ENCODE results near the gene XRCC4.

Gene XRCC4

DNA sequence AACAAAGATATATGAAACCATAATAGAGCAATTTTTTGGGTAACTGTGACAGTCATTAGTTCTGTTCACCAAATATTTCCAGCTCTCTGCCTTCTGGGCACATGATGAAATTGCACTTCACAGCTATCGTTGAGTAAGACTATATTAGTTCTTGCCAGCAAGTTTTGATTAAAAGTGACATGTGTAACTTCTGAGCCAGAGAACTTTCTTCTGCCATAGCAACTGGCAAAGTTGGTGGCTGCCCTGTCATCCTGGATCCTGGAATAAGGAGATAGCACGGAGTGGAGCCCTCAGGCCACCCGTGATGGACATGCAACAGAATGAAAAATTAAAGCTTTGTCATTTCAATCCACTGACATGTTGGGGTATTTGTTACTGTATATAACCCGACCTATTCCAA is 199.8 kb downstream of the XRCC4 start:
- DNase-seq (ENCODE audit: low read depth): no peak

DNA sequence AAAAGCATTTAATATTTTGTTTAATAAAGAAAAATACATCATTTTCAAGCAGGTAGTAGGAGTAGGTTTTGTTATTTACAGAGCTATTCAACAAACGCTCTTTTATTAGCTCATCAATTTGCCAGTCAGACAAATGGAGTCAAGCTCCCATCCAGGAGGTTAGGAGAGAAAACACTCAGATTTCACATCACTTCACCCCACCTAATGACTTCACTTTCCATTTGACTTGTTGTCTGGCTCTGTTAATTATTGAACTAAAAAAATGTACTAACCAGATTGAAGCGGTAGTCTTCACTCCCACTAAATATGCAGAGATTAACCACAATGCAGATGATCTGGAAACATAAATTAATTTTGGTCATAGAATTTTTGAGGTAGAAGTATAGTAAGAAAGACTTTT is 200.6 kb downstream of the XRCC4 start:
- DNase-seq (ENCODE audit: low read depth): no peak

DNA sequence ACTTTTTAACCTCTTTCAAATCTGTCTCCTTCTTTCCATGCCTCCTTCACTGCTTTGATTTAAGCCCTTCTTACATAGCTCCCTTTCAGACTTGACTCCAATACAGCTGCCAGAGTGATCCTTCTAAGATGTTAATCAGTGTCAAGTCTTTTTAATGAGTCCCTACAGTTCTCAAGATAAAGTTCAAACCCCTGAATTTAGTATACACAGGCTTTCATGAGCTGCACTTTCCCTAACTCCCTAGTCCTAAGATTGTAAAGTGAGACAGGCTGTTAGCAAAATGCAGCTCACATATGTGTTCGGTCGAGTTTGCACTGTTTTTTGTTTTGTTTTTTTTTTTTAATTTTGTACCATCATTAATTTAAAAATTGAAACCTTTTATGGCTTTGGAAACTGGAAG is 203.8 kb downstream of the XRCC4 start:
- no peak for DNase-seq (ENCODE audit: low read depth)

DNA sequence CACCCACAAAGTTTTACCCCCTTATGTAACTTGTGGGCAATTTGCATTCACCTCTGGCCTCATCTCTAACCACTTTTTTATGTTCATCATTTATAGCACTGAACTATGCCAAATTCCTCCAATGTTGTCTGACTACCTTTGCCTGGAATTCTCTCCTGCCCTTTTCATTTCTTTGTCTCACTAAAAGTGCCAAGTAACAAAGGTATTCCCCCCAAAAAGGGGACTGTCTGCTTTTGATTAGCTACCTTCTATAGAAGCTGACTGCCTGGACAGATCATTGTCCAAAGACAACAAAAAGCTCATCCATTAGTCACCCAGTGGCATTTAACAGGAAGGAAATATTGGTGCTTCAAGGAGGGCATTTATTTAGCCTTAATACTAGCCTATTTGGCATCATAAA is 204.3 kb downstream of the XRCC4 start:
- DNase-seq (ENCODE audit: low read depth): no peak

DNA sequence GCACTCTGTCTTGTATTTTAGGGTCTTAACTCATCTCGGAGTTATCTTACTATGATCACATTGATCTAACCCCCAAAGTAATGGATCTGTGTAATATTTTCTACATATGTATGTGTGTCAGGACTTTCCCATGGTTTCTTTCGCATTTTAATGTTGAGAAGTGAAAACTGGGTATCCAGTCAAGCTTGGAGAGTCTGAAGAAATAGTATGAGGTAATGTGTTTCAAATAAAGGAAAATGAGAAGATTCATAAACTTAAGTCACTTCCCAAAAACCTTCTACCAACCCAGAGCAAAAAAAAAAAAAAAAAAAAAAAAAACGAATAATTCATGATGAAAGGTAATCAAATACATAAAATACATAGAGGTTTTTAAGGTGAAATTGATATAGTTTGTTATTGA is 206.4 kb downstream of the XRCC4 start:
- no peak for DNase-seq (ENCODE audit: low read depth)

DNA sequence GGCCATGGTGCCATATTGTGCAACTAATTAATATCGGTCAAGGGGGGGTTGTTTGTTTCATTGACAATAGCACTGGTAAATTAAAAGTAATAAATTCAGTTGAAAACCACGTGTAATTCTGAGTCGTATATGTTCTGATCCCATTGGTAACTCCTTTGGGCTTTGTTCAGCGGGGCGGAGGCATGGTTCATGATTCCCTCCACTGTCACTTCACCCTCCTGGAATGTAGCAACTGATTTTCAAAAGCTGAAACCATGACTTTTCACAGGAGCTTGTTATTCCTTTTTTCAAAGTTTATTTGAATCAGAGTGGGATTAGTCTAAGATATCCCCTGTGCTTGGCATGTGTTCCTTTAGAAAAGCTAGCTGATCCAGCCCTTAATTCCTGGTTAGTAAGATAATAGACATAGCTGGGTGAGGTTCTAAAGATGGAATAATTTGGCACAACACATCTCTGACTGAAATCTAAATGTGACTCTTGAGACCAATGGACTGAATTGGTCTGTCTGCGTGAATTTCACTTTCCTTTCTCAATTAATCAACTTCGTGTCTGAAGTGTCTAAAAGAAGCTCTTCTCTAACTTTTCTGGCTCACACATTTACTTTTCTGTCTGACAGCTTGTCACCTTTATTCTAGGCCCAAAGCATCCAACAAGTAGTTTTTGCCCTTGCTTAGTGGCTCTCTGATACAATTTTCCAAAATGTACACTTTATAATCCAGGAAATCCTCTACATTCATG is 208.5 kb downstream of the XRCC4 start:
- DNase-seq (ENCODE audit: low read depth): no peak

DNA sequence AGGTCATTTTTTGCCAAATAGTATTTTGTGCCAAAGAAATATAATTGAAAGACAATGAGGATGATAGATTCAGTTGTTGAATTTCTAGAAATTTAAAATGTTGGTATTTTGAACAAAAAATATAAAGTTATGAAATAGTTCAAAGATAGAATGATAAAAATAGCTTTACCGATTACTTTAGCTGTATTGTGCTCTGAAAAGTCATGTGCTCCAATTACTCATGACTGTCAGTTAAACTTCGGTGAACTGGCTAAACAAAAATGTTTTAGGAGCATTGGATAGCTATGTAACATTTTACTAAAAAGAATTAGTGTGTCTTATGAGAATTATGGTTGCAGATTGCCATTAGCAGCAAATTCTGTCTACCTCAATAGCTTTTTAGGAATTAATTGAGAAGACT is 216.9 kb downstream of the XRCC4 start:
- no peak for DNase-seq (ENCODE audit: low read depth)

DNA sequence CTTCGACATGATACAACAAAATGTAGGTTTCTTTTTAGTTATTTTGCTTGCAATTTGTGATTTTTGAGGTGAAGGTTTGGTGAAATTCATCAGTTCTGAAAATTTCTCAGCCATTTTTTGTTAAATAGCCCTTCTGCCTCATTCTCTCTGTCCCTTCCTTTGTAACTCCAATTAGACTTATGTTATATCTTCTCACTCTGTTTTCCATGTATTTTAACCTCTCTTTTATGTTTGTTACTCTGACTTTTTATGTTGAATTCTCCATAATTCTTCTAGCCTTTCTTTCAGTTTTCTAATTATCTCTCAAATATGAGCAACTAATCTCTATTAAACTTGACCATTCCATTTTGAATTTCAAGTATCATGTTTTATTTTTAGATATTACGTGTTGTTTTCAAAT is 222.0 kb downstream of the XRCC4 start:
- DNase-seq (ENCODE audit: low read depth): no peak

DNA sequence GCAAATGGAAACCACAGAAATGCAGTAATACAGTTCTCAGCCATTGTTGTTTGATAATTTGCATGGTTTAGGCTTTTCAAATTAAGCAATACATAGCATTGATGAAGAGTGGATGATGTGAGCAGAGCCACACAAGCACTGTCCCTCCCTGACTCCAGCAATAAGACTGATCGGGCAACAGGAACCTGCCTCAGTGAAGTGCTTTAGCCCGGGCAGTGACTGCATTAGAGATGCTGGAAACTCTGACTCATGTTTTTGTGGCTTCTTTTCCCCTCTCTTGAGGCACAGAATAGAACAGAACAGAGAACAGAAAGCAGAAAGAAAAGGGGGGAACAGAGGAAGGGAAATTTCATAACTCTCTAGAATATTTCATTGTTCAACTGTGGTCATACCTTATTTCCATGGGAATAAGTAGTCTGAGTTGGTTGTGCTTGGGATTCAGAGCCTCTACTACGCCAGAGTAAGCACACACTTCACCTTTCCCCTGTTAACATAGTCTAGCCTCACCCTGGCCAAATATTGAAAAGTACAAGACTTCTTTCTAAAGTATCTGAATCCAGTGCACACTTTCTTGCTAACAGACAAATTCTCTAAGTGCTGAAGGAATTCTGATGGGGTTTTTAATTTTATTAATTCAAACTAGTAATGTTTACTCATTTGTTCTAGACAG is 229.4 kb downstream of the XRCC4 start:
- DNase-seq (ENCODE audit: low read depth): no peak

DNA sequence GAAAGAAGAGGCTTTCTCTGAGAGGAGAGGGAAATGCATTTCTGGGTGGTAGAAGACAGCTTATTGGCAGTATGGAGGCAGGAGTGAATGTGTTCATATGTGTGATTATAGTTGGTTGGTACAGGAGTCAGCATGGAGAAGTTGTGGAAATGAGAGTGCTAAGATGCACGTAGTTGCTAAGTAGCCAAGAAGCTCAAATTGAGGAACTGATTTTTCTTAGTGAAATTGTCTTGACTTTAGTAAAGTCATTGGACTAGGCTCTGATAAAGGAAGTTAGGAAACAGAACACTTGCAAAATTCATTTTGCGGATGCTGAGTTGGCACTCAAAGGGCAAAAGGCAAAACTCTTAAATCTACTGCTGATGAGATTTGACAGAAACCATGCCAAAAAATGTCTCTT is 235.3 kb downstream of the XRCC4 start:
- DNase-seq (ENCODE audit: low read depth): no peak

DNA sequence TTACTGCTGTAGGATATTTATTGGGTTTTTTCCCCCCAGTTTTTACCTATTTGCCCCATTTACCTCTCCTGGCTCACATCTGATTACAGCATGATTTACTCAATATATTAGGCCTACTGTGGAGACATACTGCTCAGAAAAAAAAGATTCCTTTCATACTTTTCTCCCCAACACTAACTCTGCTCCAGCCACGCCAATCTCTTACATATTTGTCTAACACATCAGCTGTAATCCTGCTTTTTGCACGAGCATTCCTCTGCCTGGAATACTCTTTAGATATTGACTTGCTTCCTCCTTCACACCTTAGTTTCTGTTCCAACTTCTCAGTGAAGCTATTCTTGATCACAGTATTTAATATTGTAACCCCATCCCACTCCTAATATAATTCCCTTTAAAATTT is 236.1 kb downstream of the XRCC4 start:
- DNase-seq (ENCODE audit: low read depth): no peak

DNA sequence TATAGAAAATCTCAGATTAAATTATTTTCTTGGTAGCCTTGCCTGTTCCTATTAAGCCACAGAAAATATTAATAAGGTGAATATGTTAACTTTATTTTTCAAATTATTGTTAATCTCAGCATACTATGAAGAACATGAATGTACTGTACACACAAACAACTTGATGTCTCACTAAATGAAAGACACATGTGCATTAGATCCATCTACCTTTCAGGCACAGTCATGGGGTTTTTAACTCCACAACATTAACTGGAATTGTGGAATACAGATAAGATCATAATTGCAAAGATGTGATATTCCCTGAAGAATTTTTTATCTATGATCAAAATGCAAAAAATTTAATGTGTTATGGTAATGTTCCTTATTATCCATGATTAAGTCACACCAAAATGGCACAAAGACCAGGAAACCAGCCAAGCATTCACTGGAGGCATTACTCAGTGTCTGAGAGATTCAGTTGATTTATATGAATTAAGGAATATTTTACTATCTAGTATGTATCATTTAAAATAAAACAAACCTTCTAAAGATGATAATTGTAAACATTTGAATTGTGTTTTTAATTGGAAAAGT is 244.2 kb downstream of the XRCC4 start:
- no peak for DNase-seq (ENCODE audit: low read depth)

DNA sequence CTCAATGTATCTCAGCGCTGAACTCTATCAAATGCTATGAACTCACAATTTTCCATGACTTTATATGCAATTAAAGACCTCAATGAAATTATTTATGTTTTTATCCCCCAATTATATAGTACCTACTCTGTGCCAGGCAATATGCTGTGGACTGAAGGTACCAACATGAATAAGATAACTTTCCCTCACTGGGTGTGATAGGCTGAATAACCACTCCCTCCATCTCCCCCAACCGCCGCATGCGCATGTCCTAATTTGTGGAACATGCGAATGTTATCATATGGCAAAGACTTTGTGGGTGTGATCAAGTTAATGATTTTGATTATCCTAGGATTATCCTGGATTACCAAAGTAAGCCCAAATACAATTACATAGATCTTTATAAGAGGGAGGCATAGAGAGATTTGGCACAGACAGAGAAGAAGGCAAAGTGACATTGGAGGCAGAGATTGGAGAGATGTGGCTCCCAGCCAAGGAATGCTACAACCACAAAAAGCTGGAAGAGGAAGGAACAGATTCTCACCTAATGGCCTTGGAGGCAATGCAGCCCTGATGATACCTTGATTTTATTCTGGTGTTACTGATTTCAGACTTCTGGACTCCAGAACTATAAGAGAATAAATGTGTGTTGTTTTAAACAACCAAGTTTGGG is 245.1 kb downstream of the XRCC4 start:
- no peak for DNase-seq (ENCODE audit: low read depth)

DNA sequence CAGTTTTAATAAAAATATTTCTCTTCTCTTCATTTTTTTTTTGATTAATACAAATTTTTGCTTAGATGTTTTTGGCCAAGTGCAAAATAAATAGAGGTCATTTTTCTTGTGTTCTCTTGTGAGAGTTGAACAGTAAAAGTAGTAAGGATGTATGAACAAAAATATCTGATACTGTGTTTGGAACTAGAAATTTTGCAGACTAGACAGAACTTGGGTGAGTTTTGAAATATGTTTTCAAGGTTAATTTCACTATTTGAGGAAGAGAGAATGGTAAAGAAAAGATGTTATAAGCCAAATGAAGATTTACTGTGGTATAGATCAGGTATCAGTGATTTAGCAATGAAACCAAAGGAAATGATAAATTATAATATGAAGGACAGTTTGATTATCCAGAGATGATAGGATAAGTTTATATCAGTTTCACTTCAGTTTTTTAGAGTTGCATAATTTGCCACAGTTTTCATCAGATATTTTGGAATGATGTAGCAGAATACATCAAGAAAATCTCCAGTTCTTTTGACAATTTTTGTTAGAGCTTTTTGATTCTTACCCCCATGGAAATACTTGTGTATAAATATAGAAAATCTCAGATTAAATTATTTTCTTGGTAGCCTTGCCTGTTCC is 246.3 kb downstream of the XRCC4 start:
- no peak for DNase-seq (ENCODE audit: low read depth)

DNA sequence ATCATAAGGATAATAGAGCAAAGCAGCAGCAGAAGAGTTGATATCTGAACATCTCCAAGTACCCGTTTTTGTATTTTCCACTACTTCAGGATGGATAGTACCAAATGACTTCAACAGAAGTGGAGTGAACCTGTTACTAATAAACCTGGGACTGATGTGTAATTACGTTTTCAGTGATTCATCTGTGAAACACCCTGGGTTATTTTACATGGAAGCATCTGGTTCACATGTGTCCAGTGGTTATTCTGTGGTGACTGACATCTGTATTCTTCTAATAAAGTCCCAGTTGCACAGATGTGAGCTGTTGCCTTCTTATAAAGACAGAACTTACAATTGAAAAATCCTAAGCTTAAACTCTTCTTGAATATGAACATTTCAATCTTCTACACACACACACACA is 254.5 kb downstream of the XRCC4 start:
- DNase-seq (ENCODE audit: low read depth): no peak

DNA sequence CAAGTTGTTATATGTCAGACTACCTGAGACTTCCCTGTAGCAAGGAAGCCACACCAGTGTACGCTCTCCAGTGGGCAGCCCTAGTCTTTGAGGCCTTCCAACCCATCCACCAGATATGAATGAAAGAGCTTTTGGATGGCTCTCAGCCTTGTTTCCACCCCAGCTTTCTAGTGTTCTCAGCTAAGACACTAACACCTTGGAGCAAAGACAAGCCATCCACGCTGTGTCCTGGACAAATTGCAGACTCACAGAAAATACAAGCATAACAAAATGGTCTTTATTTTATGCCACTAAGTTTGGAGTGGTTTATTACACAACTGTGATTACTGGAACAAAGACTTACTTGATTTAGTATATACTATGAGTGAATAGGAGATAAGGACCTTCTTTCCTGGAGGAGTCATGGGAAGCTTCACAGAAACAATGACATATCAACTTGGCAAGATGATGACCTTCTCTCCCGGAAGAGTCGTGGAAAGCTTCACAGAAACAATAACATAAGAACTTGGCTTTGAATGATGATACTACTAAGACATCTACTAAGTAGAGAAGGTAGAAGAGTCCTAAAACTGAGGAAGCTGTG is 260.2 kb downstream of the XRCC4 start:
- DNase-seq (ENCODE audit: low read depth): no peak

DNA sequence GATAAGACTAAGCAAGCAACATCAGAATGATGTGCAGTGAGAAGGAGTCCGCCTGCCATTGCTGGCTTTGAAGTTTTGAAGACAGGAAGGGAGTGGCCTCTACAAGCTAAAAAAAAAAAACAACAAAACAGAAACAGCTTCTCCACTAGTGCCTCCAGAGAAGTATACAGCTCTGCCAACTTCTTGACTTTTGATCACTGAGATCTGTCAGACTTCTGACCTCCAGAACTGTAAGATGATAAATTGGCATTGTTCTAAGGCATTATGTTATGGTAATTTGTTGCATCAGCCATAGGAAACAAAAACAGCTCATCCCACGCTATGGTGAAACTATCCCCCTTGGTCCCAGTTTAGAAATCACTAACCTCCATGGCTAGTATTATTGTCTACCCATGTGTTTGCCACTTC is 263.2 kb downstream of the XRCC4 start:
- DNase-seq (ENCODE audit: low read depth): no peak

DNA sequence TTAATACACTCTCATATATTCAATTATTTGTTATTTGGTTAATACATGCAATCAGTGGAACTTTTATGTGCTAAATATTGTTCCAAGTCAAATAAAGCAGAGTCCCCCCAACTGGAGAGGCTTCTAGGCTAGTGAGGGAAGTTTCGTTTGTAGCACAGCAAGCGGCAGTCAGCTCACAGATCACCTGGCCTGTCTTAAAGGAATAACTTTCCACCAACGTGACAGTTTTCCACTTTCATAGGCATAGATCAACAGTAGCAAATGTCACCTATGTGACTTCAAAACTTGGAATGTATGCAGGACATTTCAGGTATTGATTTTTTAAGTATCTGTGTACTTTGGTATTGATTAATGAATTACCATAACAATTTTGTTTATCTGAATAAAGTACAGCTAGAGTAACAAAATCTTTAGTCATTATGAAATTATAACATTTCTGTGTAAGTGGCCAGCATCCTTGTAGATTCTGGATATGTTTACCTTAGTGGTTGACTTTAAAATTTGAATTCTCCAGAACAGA is 264.5 kb downstream of the XRCC4 start:
- no peak for DNase-seq (ENCODE audit: low read depth)

DNA sequence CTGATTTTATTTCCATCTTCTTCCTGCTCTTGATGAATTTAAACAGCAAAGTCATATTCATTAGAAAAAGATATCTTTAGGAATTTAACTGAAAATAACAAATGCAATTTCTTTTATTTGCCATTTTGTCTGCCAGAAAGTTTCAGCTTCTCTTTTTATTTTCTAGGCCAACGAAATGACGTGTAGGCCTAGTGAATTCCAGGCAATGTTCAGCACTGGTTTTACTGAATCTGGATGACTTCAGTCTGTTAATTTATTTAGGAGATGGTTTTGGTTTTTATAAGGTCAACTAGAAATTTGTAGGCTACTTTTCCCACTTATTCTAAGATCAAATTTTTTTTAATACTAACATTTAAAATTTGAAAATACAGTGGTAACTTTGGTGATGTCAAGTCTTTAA is 265.1 kb downstream of the XRCC4 start:
- no peak for DNase-seq (ENCODE audit: low read depth)

DNA sequence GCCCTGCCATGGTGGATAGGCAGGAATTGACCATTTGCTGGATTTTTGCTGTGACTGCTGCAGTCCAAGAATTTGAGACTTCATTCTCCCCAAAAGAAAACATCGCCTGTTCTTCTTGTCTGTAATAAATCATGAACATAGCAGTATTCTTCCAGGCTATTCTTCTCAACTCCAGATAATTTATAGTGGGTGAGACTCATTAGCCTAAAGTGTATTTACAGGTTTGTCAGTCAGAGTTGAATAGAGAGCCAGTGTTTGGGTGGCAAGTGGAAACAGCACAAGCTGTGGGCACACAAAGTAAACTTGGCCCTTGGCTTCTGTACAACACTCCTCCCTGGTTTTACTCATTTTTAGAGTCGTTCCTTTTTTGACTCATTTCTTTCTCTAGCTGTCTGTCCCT is 266.0 kb downstream of the XRCC4 start:
- DNase-seq (ENCODE audit: low read depth): no peak

DNA sequence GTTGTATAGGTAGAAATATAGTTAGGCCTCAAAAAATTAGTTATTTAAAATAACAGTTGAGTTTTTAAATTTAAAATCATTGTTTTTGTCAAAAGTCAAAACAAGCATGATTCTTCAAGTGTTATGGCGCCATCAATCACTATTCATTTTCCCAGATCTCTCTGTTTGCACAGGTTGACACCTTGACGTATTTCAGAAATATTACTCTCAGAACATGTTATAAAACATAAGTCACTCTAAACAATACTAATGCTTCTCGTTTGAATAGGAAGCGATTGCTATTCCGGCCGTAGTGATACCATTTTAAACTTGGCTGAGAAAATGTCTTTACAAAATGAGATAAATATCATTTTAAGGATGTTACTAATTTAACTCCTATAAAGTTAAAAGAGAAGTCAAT is 268.1 kb downstream of the XRCC4 start:
- no peak for DNase-seq (ENCODE audit: low read depth)

DNA sequence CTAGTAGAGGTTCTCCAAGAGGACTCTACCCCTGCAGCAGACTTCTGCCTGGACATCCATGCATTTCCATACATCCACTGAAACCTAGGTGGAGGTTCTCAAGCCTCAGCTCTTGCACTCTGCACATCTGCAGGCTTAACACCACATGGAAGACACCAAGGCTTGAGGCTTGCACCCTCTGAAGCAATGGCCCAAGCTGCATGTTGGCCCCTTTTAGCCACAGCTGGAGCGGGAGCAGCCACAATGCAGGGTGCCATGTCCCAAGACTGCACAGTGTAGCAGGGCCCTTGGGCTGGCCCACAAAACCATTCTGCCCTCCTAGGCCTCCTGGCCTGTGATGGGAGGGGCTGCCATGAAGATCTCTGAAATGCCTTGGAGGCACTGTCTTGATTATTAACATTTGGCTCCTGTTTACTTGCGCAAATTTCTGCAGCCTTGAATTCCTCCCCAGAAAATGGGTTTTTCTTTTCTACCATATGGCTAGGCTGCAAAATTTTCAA is 271.0 kb downstream of the XRCC4 start:
- DNase-seq (ENCODE audit: low read depth): no peak
